CD14-positive monocyte (primary cell): Measurements from ENCODE around the gene ING1. TPM values are rescaled to one million over a fixed set of nuclear protein-coding genes. Genes with fewer than 3 reads are reported as not detected.

ENCODE experiments used
- DNase-seq, 3 donors: peaks; one replicate each; pipeline ENCODE4 v3.0.0-alpha.2; 2011 to 2022
- H2AFZ ChIP-seq: 2 replicates; pipeline ENCODE4 v1.6.0; 2012; ENCODE audit warnings: mild to moderate bottlenecking, low read depth, low read length, inconsistent platforms; ENCODE audit not compliant: insufficient read depth, poor library complexity, severe bottlenecking
- H3K27ac ChIP-seq, 2 donors: 1 replicate in 1 of 2; 2 replicates in 1 of 2; pipeline ENCODE4 v1.5.1; 2012 to 2013; ENCODE audit warnings: low read length in 2 of 2, control low read depth in 1 of 2, inconsistent platforms in 1 of 2, low read depth in 1 of 2, mild to moderate bottlenecking in 1 of 2
- H3K27me3 ChIP-seq, 2 donors: one replicate each; pipeline versions ENCODE4 v1.6.0 to v1.6.1; 2011 to 2013; ENCODE audit warnings: low read length in 2 of 2; ENCODE audit not compliant: control insufficient read depth in 2 of 2, insufficient read depth in 2 of 2
- H3K36me3 ChIP-seq, 2 donors: replicated peaks in 1 of 2; 1 replicate in 1 of 2; 2 replicates in 1 of 2; pipeline versions ENCODE4 v1.5.1 to v1.6.1; 2012 to 2013; ENCODE audit warnings: low read length in 2 of 2, control low read depth in 1 of 2, inconsistent platforms in 1 of 2, mild to moderate bottlenecking in 1 of 2; ENCODE audit not compliant: insufficient read depth in 2 of 2, control insufficient read depth in 1 of 2
- H3K4me1 ChIP-seq, 2 donors: 1 replicate in 1 of 2; 2 replicates in 1 of 2; pipeline versions ENCODE4 v1.5.1 to v1.6.1; 2012 to 2013; ENCODE audit warnings: low read length in 2 of 2, control low read depth in 1 of 2, inconsistent platforms in 1 of 2, mild to moderate bottlenecking in 1 of 2, moderate library complexity in 1 of 2; ENCODE audit not compliant: insufficient read depth in 2 of 2, control insufficient read depth in 1 of 2
- H3K4me2 ChIP-seq: replicated peaks from 2 replicates; pipeline ENCODE3; 2012; ENCODE audit warnings: low read length, moderate library complexity, mild to moderate bottlenecking; ENCODE audit not compliant: poor library complexity, severe bottlenecking; ENCODE audit errors: extremely low read depth
- H3K4me3 ChIP-seq, 3 experiments: fragments of 200-600 bp in 1 of 3; sonication (generic) in 1 of 3; replicated peaks in 1 of 3; 1 replicate in 2 of 3; 2 replicates in 1 of 3; pipeline ENCODE4 v1.5.1; 2011 to 2013; ENCODE audit warnings: low read length in 3 of 3, mild to moderate bottlenecking in 3 of 3, control low read depth in 2 of 3, low read depth in 2 of 3, inconsistent platforms in 1 of 3, moderate library complexity in 1 of 3
- H3K79me2 ChIP-seq: 2 replicates; pipeline ENCODE4 v1.6.0; 2012; ENCODE audit warnings: mild to moderate bottlenecking, control low read depth, inconsistent platforms, low read length, moderate library complexity; ENCODE audit not compliant: insufficient read depth
- H3K9ac ChIP-seq: 2 replicates; pipeline ENCODE4 v1.6.0; 2017; ENCODE audit warnings: low read length, mild to moderate bottlenecking; ENCODE audit not compliant: insufficient read depth, poor library complexity, severe bottlenecking
- H3K9me3 ChIP-seq, 2 donors: replicated peaks in 1 of 2; 1 replicate in 1 of 2; 2 replicates in 1 of 2; pipeline versions ENCODE4 v1.5.1 to v1.6.1; 2012 to 2013; ENCODE audit warnings: low read length in 2 of 2, control low read depth in 1 of 2; ENCODE audit not compliant: control insufficient read depth in 1 of 2, insufficient read depth in 1 of 2
- H4K20me1 ChIP-seq: 2 replicates; pipeline ENCODE4 v1.6.0; 2012; ENCODE audit warnings: mild to moderate bottlenecking, low read length, control low read depth, moderate library complexity; ENCODE audit not compliant: insufficient read depth
- H3K27ac Mint-ChIP-seq, 7 donors: one replicate each; pipeline ENCODE4 v1.8.0; 2020; ENCODE audit warnings: mild to moderate bottlenecking in 7 of 7, mixed read lengths in 7 of 7, moderate library complexity in 6 of 7, inconsistent platforms in 2 of 7
- H3K27me3 Mint-ChIP-seq, 3 donors: one replicate each; pipeline ENCODE4 v1.8.0; 2021 to 2022; ENCODE audit warnings: low read depth in 3 of 3, mild to moderate bottlenecking in 3 of 3, mixed read lengths in 3 of 3, moderate library complexity in 3 of 3, inconsistent platforms in 1 of 3
- H3K36me3 Mint-ChIP-seq, 2 donors: one replicate each; pipeline ENCODE4 v1.8.0; 2020; ENCODE audit warnings: mixed read lengths in 2 of 2, inconsistent platforms in 1 of 2, mild to moderate bottlenecking in 1 of 2
- H3K4me1 Mint-ChIP-seq: one replicate; pipeline ENCODE4 v1.8.0; 2020; ENCODE audit warnings: mild to moderate bottlenecking, mixed read lengths
- H3K4me3 Mint-ChIP-seq, 2 donors: one replicate each; pipeline ENCODE4 v1.8.0; 2020; ENCODE audit warnings: mild to moderate bottlenecking in 2 of 2, mixed read lengths in 2 of 2, moderate library complexity in 1 of 2
- H3K9me3 Mint-ChIP-seq, 7 donors: one replicate each; pipeline ENCODE4 v1.8.0; 2020 to 2022; ENCODE audit warnings: mixed read lengths in 7 of 7, mild to moderate bottlenecking in 6 of 7, moderate library complexity in 6 of 7, inconsistent platforms in 2 of 7
- CTCF ChIP-seq: fragments of 200-600 bp; IDR thresholded peaks from one replicate; pipeline ENCODE4 v1.8.0; 2022; ENCODE audit warnings: antibody characterized with exemption, mild to moderate bottlenecking
- WGBS: methylation state at CpG from one replicate; pipeline ENCODE4 v1.1.5; 2013; ENCODE audit warnings: missing lambda C conversion rate; ENCODE audit not compliant: insufficient coverage; 5-methylcytosine and 5-hydroxymethylcytosine counted together
- intact Hi-C, 2 donors: fragments of 100-400 bp; cut with micrococcal nuclease; formaldehyde crosslinking; loops; one replicate each; pipeline versions ENCODE4 v1.15.0 to v1.15.1; 2023
- polyA plus RNA-seq, 3 donors: library from polyadenylated mRNA; depleted of rRNA in 1 of 3; unstranded in 2 of 3; stranded (reverse) in 1 of 3; fragments of 300-500 nt in 2 of 3; fragments of >200 nt in 1 of 3; fragmentation: Illumina TruSeq in 2 of 3; gene quantifications; 1 replicate in 2 of 3; 2 replicates in 1 of 3; pipeline ENCODE4 v1.2.3, GENCODE V29; 2012 to 2021

ING1 gene
- polyA plus RNA-seq, 3 donors = 8.4 to 128 (median 11.8) TPM

DNA sequence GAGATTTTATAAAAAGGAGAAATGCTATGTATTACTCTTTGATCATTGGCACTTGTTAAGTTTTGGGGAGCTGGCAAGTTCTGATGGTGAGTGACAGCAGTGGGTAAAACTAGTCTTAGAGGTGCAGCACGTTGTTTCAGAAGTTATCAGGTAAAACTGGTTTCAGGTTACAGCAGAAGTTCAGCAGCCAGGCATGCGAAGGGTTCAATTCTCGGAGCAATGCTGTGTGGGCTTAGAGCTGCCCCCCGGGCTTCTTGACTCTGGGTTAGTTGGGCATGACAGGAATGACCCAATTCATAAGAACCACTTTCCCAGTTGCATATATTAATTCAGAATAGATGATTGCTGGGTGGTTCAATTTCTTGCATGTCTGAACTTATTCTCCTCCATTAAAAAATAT, 34.8 kb downstream of the ING1 start:
- 94% methylated on average over 2 of the region's 4 CpGs for WGBS
- H3K4me3 Mint-ChIP-seq = no peak overlapping the region
- TF ChIP-seq CTCF = no peak
- Histone ChIP-seq H3K27ac (no peak overlapping the region), H3K9ac (no peak overlapping the region), H3K4me1 (no peaks in the 10 kb centered on the region), H3K27me3 (no peaks in the 10 kb centered on the region), H4K20me1 (no peaks in the 10 kb centered on the region), H3K4me2 (no peak overlapping the region), H3K4me3 (no peak overlapping the region), H2AFZ (no peak overlapping the region), H3K36me3 (no peaks in the 10 kb centered on the region), H3K9me3 (peaks cover 6 to 16% of the 10 kb centered on the region in 2 donors), H3K79me2 (no peaks in the 10 kb centered on the region)
- peaks cover 14 to 31% (median 21%) of the 10 kb centered on the region in 7 donors for H3K9me3 Mint-ChIP-seq
- no peak for DNase-seq
- no peaks in the 10 kb centered on the region for H3K4me1 Mint-ChIP-seq
- H3K36me3 Mint-ChIP-seq = peaks cover 3 to 4% of the 10 kb centered on the region in 2 donors
- peaks cover 0 to 3% (median 2%) of the 10 kb centered on the region in 3 donors for H3K27me3 Mint-ChIP-seq
- intact Hi-C loops = no loop called here
- H3K27ac Mint-ChIP-seq = no peak overlapping the region

DNA sequence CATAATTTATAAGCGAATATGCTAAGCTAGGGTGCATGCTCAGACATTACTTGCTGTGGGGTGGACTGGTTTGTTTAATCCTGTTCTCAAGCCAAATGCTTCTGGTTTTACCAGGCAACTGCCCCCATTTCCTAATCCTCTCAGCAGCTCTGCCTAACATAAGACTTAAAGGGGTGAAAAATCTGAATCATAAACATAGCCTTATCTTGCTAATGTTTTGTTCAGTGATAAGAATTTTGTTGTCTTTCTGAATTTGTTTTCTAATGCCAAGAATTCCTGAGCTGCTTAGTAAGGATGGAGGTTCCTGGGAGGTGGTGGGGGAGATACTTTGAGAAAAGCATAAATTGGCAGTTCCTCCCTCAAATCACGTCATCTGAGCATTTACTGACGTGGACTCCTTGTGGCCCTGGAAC, 42.7 kb downstream of the ING1 start:
- Mint-ChIP-seq H3K9me3 (peaks cover 2 to 14% (median 10%) of the 10 kb centered on the region in 7 donors), H3K27me3 (peaks cover 3 to 6% (median 5%) of the 10 kb centered on the region in 3 donors), H3K27ac (no peak overlapping the region), H3K4me3 (no peak overlapping the region), H3K4me1 (no peaks in the 10 kb centered on the region), H3K36me3 (peaks cover 1 to 2% of the 10 kb centered on the region in 2 donors)
- Histone ChIP-seq H3K4me1 (no peaks in the 10 kb centered on the region), H3K4me3 (no peak overlapping the region), H4K20me1 (no peaks in the 10 kb centered on the region), H3K36me3 (no peaks in the 10 kb centered on the region), H2AFZ (no peak overlapping the region), H3K27me3 (no peaks in the 10 kb centered on the region), H3K27ac (no peak overlapping the region), H3K4me2 (no peak overlapping the region), H3K9me3 (peaks cover 0 to 4% of the 10 kb centered on the region in 2 donors), H3K9ac (no peak overlapping the region), H3K79me2 (no peaks in the 10 kb centered on the region)
- DNase-seq = no peak
- intact Hi-C loops = no loop called here
- no CpG with 5 or more reads among the region's 3 CpGs for WGBS
- TF ChIP-seq CTCF = no peak
